Measurements from ENCODE around the gene MYL6B.
"Not testable (repeated sequence)": the region's sequence is repeated elsewhere in the genome, so short reads cannot be mapped to it uniquely, and the experiment has no call there.

The MYL6B gene

DNA sequence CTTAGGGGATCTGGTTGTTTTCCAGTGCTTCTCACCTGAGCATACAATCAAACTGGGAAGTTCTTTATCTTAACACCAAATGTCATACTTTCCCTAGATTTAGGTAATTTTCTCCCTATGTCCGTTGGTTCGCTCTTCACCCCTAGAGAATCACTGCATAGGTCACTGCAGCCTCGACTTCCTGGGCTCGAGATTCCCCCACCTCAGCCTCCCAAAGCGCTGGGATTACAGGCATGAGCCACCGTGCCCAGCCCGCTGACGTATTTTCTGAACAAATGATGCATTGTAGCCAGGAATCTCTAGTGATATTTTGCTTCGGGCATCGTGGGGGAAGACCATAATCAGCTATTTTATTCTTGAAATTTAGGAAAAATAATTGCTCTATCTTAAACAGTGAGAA lies 37.1 kb upstream of the MYL6B start:
- H3K27ac ChIP-seq (ENCODE audit: low read depth, low read length) = peak overlapping the region; percentile 75; the same call in 1 of the 2 replicates
- no peaks in the 10 kb centered on the region for H3K27me3 ChIP-seq (ENCODE audit: control insufficient read depth, insufficient read depth, low read length)
- peaks cover 48% of the 10 kb centered on the region for H3K36me3 ChIP-seq (ENCODE audit: control insufficient read depth, insufficient read depth, low read length)
- H3K4me3 ChIP-seq (ENCODE audit: low read depth, low read length) = peak overlapping the region; percentile 69
- peak overlapping the region; percentile 95 for H3K9ac ChIP-seq (ENCODE audit: low read length)
- H3K4me1 ChIP-seq (ENCODE audit: control insufficient read depth, insufficient read depth, low read length) = peaks cover 12% of the 10 kb centered on the region
- H3K9me3 ChIP-seq (ENCODE audit: control insufficient read depth, insufficient read depth, low read depth, low read length) = no peaks in the 10 kb centered on the region

DNA sequence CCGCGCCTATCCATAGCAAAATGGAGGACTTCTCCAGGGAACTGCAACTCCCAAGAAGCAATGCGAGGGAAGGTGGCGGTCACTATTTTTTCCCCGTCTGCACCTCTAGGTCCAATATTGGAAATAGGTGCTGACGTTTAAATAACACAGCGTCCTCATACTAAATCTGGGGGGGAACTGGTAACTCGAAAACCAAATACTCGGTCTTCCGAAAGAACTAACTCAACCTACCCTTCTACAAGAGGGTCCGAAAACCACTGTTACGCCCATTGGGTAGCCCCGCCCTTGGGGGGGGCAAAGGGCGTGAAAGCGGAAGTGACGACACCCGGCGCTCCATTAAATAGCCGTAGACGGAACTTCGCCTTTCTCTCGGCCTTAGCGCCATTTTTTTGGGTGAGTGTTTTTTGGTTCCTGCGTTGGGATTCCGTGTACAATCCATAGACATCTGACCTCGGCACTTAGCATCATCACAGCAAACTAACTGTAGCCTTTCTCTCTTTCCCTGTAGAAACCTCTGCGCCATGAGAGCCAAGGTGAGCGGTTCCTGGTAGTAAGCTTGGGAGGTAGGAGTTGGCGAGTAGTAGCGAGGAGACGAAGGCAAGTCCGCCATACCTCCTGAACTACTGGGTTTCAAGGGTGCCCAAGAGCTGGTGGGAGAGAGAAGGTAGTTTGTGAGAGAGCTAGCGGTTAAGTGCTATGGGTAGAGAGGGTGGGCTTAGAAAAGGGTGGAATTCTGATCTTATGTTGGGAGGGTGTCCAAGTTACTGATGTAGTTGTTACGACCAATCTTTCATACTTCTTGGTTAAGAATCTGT lies 35.9 kb upstream of the MYL6B start, which contains the start of gene RPL41:
Gene RPL41, plus strand, starts transcription at position 367 of the 815 bp plus-strand sequence.
- Histone ChIP-seq H3K4me3 (ENCODE audit: low read depth, low read length) (peak within 1 kb of the TSS; percentile 69), H3K9ac (ENCODE audit: low read length) (peak within 1 kb of the TSS; percentile 95), H3K27me3 (ENCODE audit: control insufficient read depth, insufficient read depth, low read length) (no peaks in the 10 kb centered on the region), H3K36me3 (ENCODE audit: control insufficient read depth, insufficient read depth, low read length) (peaks cover 48% of the 10 kb centered on the region), H3K4me1 (ENCODE audit: control insufficient read depth, insufficient read depth, low read length) (peaks cover 12% of the 10 kb centered on the region), H3K27ac (ENCODE audit: low read depth, low read length) (peak within 1 kb of the TSS; percentile 75), H3K9me3 (ENCODE audit: control insufficient read depth, insufficient read depth, low read depth, low read length) (no peaks in the 10 kb centered on the region)

DNA sequence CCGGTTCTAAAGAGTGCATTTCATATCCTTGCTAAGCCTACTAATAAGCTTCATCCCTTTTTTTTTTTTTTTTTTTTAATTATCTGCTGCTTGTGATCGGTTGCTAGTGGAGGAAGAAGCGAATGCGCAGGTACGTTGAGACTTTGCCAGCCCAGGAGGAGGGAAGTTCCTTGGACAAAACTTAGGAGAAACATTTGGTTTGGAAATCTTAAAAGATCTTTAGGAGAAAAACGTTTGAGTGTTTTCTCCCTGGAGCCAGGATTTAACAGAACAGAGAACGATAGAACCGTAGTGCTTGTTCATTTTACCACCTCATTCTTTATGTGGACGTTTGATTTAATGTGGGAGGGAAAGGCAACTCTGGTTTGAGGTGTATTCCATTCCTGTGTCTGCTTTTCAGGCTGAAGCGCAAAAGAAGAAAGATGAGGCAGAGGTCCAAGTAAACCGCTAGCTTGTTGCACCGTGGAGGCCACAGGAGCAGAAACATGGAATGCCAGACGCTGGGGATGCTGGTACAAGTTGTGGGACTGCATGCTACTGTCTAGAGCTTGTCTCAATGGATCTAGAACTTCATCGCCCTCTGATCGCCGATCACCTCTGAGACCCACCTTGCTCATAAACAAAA lies 35.2 kb upstream of the MYL6B start:
- not testable (repeated sequence) for H3K27me3 ChIP-seq (ENCODE audit: control insufficient read depth, insufficient read depth, low read length); H3K9me3 ChIP-seq (ENCODE audit: control insufficient read depth, insufficient read depth, low read depth, low read length)
- H3K27ac ChIP-seq (ENCODE audit: low read depth, low read length) = peak overlapping the region; percentile 75
- peak overlapping the region; percentile 95 for H3K9ac ChIP-seq (ENCODE audit: low read length)
- peak overlapping the region; percentile 82 for H3K4me3 ChIP-seq (ENCODE audit: low read depth, low read length)
- peaks cover 46% of the 10 kb centered on the region for H3K36me3 ChIP-seq (ENCODE audit: control insufficient read depth, insufficient read depth, low read length)
- H3K4me1 ChIP-seq (ENCODE audit: control insufficient read depth, insufficient read depth, low read length) = peaks cover 12% of the 10 kb centered on the region

DNA sequence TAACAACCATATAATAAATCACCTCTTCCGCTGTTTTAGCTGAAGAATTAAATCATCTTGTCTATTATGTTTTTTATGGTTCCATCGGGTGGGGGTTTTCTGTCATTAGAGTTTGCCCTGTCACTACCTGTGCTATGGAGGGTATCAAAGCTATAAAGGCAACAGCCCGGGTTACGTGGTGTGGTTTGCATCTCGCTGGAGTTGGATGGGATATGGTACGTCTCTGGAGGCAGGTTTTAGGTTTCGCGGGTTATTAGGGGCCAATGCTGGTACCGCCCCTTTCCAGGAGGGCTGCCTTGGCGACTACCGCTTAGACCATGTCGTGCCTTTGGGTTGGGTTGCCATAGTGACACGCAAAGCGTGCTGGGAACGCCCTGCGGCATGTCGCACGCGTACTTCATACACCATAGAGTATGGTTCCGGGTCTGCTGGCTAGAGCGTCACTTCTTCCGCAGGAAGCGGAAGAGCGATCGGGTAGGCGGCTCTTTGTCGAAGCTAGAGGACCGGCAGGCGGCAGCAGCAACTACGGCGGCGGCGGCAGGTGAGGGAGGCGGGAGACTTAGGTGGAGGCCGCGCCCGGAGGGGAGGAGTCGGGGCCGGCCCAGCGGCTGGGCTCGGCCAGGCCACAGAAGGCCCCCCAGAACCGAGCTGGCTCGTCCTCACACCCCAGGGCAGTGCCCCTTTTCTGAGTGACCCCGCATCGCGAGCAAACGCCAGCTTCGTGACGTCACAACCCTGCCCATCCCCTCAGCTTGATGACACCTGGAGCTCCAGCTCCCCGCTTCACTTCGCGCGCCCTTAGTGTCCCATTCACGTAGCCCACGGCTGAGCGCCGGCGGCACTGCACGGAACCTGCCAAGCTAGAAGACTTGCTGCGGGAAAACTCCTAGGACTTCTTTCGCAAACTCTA lies 34.4 kb upstream of the MYL6B start, which contains the start of gene ZC3H10:
Gene ZC3H10, plus strand, starts transcription at position 489 of the 910 bp plus-strand sequence. CDS start 2,297 bp downstream, outside the sequence.
- Histone ChIP-seq H3K27me3 (ENCODE audit: control insufficient read depth, insufficient read depth, low read length) (no peaks in the 10 kb centered on the region), H3K36me3 (ENCODE audit: control insufficient read depth, insufficient read depth, low read length) (peaks cover 38% of the 10 kb centered on the region), H3K4me3 (ENCODE audit: low read depth, low read length) (peak within 1 kb of the TSS; percentile 82), H3K27ac (ENCODE audit: low read depth, low read length) (peak within 1 kb of the TSS; percentile 75), H3K4me1 (ENCODE audit: control insufficient read depth, insufficient read depth, low read length) (peaks cover 12% of the 10 kb centered on the region), H3K9me3 (ENCODE audit: control insufficient read depth, insufficient read depth, low read depth, low read length) (no peaks in the 10 kb centered on the region), H3K9ac (ENCODE audit: low read length) (peak within 1 kb of the TSS; percentile 95)

DNA sequence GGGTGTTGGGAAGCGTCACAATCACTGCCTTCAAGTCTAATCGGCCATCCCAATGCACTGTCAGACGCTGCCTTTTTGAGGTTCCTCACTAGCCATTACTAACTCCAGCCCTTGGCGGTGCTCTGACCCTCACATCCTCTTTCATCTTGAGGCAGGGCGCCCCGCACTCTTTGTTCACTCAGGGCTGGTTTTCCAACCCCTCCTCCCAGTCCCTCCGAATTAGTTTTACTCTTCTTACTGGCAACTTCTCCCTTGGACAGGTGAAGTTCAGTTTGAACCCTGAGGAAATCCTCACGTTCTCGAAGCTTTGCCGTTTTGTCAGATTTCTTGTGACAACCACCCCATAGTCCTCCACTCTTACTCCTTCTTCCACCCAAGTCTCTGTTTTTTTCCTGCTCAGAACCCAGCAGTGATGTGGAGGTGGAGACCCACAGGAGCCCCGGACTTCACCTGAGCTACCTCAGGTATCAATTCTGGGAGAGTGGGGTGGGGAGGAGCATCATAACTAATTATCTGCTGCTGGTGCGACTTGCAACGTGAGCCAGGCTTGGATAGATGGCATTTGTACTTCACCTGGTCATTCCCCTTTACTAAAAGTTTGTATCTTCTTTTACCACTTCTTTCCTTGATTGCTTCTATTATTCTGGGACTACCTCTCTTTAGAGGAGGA lies 33.6 kb upstream of the MYL6B start:
- Histone ChIP-seq H3K36me3 (ENCODE audit: control insufficient read depth, insufficient read depth, low read length) (peaks cover 31% of the 10 kb centered on the region), H3K9ac (ENCODE audit: low read length) (peak overlapping the region; percentile 84), H3K4me1 (ENCODE audit: control insufficient read depth, insufficient read depth, low read length) (peaks cover 12% of the 10 kb centered on the region), H3K27me3 (ENCODE audit: control insufficient read depth, insufficient read depth, low read length) (no peaks in the 10 kb centered on the region), H3K27ac (ENCODE audit: low read depth, low read length) (0 out of 2 replicates have a peak overlapping the region, but pooled peaks have one; percentile 5), H3K4me3 (ENCODE audit: low read depth, low read length) (peak overlapping the region; percentile 82), H3K9me3 (ENCODE audit: control insufficient read depth, insufficient read depth, low read depth, low read length) (no peaks in the 10 kb centered on the region)

DNA sequence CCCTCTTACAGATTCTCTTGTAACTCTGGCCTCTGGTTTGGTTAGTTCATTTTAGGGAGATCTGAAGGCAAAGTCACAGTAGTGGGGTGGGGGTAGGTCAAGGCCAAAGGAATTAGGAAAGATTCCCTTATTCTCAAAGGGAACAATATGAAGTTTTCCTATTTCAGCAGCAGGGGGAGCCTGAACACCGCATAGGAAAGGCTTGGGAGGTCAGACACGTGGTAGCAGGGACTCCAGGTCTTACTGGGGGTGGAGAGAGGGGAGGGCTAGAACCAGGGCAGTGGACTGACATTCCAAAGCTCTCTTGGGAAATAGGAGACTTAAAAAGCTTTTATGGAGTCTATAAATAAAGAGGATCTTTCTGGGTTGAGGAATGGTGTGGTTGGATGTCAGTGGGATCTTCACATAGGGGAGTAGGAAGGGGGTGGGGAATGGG lies 33.0 kb upstream of the MYL6B start:
- Histone ChIP-seq H3K27ac (ENCODE audit: low read depth, low read length) (no peak overlapping the region), H3K9ac (ENCODE audit: low read length) (peak overlapping the region; percentile 84), H3K9me3 (ENCODE audit: control insufficient read depth, insufficient read depth, low read depth, low read length) (no peaks in the 10 kb centered on the region), H3K36me3 (ENCODE audit: control insufficient read depth, insufficient read depth, low read length) (peaks cover 26% of the 10 kb centered on the region), H3K4me3 (ENCODE audit: low read depth, low read length) (peak overlapping the region; percentile 82), H3K4me1 (ENCODE audit: control insufficient read depth, insufficient read depth, low read length) (peaks cover 12% of the 10 kb centered on the region), H3K27me3 (ENCODE audit: control insufficient read depth, insufficient read depth, low read length) (no peaks in the 10 kb centered on the region)

DNA sequence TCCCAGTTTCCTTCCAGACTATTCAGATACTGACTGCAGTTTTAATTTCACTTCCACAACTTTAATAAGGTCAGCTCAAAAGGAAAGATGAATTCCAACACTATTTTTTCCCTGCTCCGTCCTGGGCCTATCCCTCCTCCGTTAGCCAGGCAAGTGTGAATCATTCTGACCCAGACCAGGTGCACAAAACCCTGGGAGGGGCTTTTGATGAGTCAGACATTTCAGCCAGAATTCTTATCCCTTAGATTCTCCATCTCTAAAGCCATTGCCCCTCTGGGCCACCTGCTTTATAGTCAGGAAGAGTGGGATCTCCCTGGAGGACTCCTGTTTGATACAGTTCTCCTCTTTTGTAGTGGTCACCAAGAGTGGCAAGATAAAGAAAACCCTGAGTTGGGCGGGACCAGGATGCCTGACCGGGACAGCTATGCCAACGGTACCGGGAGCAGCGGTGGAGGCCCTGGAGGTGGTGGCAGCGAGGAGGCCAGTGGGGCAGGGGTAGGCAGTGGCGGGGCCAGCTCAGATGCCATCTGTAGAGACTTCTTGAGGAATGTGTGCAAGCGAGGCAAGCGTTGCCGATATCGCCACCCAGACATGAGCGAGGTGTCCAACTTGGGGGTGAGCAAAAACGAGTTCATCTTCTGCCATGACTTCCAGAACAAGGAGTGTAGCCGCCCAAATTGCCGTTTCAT lies 32.1 kb upstream of the MYL6B start:
- no peak overlapping the region for H3K27ac ChIP-seq (ENCODE audit: low read depth, low read length)
- peak overlapping the region; percentile 3 for H3K9ac ChIP-seq (ENCODE audit: low read length)
- H3K4me1 ChIP-seq (ENCODE audit: control insufficient read depth, insufficient read depth, low read length) = peaks cover 12% of the 10 kb centered on the region
- no peaks in the 10 kb centered on the region for H3K9me3 ChIP-seq (ENCODE audit: control insufficient read depth, insufficient read depth, low read depth, low read length)
- H3K4me3 ChIP-seq (ENCODE audit: low read depth, low read length) = no peak overlapping the region
- peaks cover 26% of the 10 kb centered on the region for H3K36me3 ChIP-seq (ENCODE audit: control insufficient read depth, insufficient read depth, low read length)
- no peaks in the 10 kb centered on the region for H3K27me3 ChIP-seq (ENCODE audit: control insufficient read depth, insufficient read depth, low read length)

DNA sequence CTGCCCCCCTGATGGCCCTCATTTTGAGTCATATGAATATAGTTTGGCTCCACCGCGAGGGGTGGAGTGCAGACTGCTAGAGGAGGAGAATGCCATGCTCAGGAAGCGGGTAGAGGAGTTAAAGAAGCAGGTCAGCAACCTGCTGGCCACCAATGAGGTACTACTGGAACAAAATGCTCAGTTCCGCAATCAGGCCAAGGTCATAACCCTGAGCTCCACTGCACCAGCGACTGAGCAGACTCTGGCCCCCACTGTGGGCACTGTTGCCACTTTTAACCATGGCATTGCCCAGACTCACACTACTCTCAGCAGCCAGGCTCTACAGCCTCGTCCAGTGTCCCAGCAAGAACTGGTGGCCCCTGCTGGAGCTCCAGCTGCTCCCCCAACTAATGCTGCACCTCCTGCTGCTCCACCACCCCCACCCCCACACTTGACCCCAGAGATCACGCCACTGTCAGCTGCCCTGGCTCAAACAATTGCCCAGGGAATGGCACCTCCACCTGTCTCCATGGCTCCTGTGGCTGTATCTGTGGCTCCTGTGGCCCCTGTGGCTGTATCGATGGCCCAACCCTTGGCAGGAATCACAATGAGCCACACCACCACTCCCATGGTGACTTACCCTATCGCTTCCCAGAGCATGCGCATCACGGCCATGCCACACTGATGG lies 31.1 kb upstream of the MYL6B start:
- peaks cover 26% of the 10 kb centered on the region for H3K36me3 ChIP-seq (ENCODE audit: control insufficient read depth, insufficient read depth, low read length)
- no peak overlapping the region for H3K4me3 ChIP-seq (ENCODE audit: low read depth, low read length)
- peaks cover 13% of the 10 kb centered on the region for H3K4me1 ChIP-seq (ENCODE audit: control insufficient read depth, insufficient read depth, low read length)
- H3K27me3 ChIP-seq (ENCODE audit: control insufficient read depth, insufficient read depth, low read length) = no peaks in the 10 kb centered on the region
- H3K27ac ChIP-seq (ENCODE audit: low read depth, low read length) = no peak overlapping the region
- H3K9ac ChIP-seq (ENCODE audit: low read length) = no peak overlapping the region
- H3K9me3 ChIP-seq (ENCODE audit: control insufficient read depth, insufficient read depth, low read depth, low read length) = no peaks in the 10 kb centered on the region

DNA sequence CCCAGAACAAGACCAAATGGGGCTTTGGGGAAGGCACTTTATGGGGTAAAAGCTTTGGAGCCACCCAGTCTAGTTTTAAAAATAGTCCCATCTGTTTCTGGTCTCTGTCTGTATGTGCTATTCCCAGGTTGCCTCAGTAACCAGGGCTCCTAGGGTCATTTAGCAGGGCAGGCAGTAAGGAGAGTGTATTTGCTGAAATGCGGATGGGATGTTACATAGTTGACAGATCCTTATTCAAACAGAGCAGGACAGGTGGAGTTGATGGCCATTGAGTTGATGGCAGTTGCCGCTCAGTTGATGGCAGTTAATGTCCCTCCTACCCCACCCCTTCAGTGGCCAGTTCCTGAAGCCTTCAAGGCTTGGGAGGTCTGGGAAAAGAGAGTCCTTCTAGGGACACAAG lies 29.8 kb upstream of the MYL6B start:
- Histone ChIP-seq H3K4me3 (ENCODE audit: low read depth, low read length) (no peak overlapping the region), H3K9me3 (ENCODE audit: control insufficient read depth, insufficient read depth, low read depth, low read length) (no peaks in the 10 kb centered on the region), H3K4me1 (ENCODE audit: control insufficient read depth, insufficient read depth, low read length) (peaks cover 25% of the 10 kb centered on the region), H3K36me3 (ENCODE audit: control insufficient read depth, insufficient read depth, low read length) (peaks cover 18% of the 10 kb centered on the region), H3K27me3 (ENCODE audit: control insufficient read depth, insufficient read depth, low read length) (no peaks in the 10 kb centered on the region), H3K27ac (ENCODE audit: low read depth, low read length) (no peak overlapping the region), H3K9ac (ENCODE audit: low read length) (no peak overlapping the region)

Data from HUES6 (cell line).